Activated CD4-positive, alpha-beta T cell treated with anti-CD3 and anti-CD28 coated beads, Interleukin-2, amount 10 ng/mL, durations not matched to agents 7 days and 5 days (primary cell): ENCODE data around the gene KRT7. TPM values are rescaled to one million over a fixed set of nuclear protein-coding genes. Genes with fewer than 3 reads are reported as not detected.
A peak's percentile ranks its signal among the peaks of the same experiment; 100 is the strongest.

Experiments
- CTCF ChIA-PET: fragments of 350-600 bp; sonication (Branson Sonifier 250); formaldehyde crosslinking; loops from one replicate; lab custom pipeline; 2021; ENCODE audit warnings: antibody characterized with exemption; lab: Charles Lee
- POLR2A ChIA-PET: fragments of 350-600 bp; sonication (Branson Sonifier 250); formaldehyde crosslinking; loops from one replicate; lab custom pipeline; 2021; ENCODE audit warnings: antibody characterized with exemption; lab: Charles Lee
- DNase-seq: peaks from one replicate; pipeline ENCODE4 v3.0.0-alpha.2; 2020
- H3K27ac Mint-ChIP-seq: one replicate; pipeline ENCODE4 v1.8.0; 2021; ENCODE audit warnings: mild to moderate bottlenecking, moderate library complexity, mixed read lengths
- H3K27me3 Mint-ChIP-seq: one replicate; pipeline ENCODE4 v1.8.0; 2021; ENCODE audit warnings: mixed read lengths
- H3K36me3 Mint-ChIP-seq: one replicate; pipeline ENCODE4 v1.8.0; 2021; ENCODE audit warnings: low read depth, mixed read lengths
- H3K4me1 Mint-ChIP-seq: one replicate; pipeline ENCODE4 v1.8.0; 2021; ENCODE audit warnings: mixed read lengths
- H3K4me3 Mint-ChIP-seq: one replicate; pipeline ENCODE4 v1.8.0; 2021; ENCODE audit warnings: mild to moderate bottlenecking, moderate library complexity, mixed read lengths
- H3K9me3 Mint-ChIP-seq: one replicate; pipeline ENCODE4 v1.8.0; 2021; ENCODE audit warnings: mixed read lengths
- total RNA-seq, 2 experiments: library from RNA; stranded (reverse); gene quantifications; one replicate each; pipeline ENCODE4 v1.2.3, GENCODE V29; 2021

KRT7 gene
- total RNA-seq, 2 experiments from 2014 or later = 2.2 to 2.5 TPM

- no peak overlapping the region for H3K27ac Mint-ChIP-seq
- POLR2A ChIA-PET = no interaction called here
- no peak overlapping the region for H3K4me3 Mint-ChIP-seq
- CTCF ChIA-PET = interaction anchor here (0.6 to 0.8 kb wide), 2 partner anchors 13 to 1588 kb away, joined by 3 read pairs; no protein-coding TSS in a partner anchor
- H3K36me3 Mint-ChIP-seq = no peaks in the 10 kb centered on the region
- no peaks in the 10 kb centered on the region for H3K4me1 Mint-ChIP-seq
- no peak for DNase-seq
- no peaks in the 10 kb centered on the region for H3K9me3 Mint-ChIP-seq
- H3K27me3 Mint-ChIP-seq = peaks cover 15% of the 10 kb centered on the region
These were observed 22.7 kb upstream of the KRT7 start for GRCh38 chr12:52210186-52210924.

GRCh38 chr12:52210925-52211650 lies 22.0 kb upstream of the KRT7 start:
- CTCF ChIA-PET = interaction anchor here (0.8 kb wide), 1 partner anchor 12 kb away, joined by 3 read pairs; no protein-coding TSS in a partner anchor
- DNase-seq = no peak
- H3K36me3 Mint-ChIP-seq = no peaks in the 10 kb centered on the region
- no peak overlapping the region for H3K4me3 Mint-ChIP-seq
- POLR2A ChIA-PET = no interaction called here
- no peaks in the 10 kb centered on the region for H3K9me3 Mint-ChIP-seq
- H3K4me1 Mint-ChIP-seq = no peaks in the 10 kb centered on the region
- no peak overlapping the region for H3K27ac Mint-ChIP-seq
- H3K27me3 Mint-ChIP-seq = peaks cover 15% of the 10 kb centered on the region

GRCh38 chr12:52211716-52212585 lies 21.1 kb upstream of the KRT7 start:
- POLR2A ChIA-PET = no interaction called here

GRCh38 chr12:52212701-52213563 lies 20.1 kb upstream of the KRT7 start:
- CTCF ChIA-PET = interaction anchor here (0.7 to 2.3 kb wide), 10 partner anchors 9 to 159 kb away, joined by 3 to 8 read pairs (median 4); partner anchors contain the start of gene KRT7
- POLR2A ChIA-PET = no interaction called here
- Mint-ChIP-seq H3K4me3 (no peak overlapping the region), H3K27ac (peak overlapping the region; percentile 22), H3K4me1 (no peaks in the 10 kb centered on the region), H3K9me3 (no peaks in the 10 kb centered on the region), H3K36me3 (no peaks in the 10 kb centered on the region), H3K27me3 (peaks cover 16% of the 10 kb centered on the region)
- no peak for DNase-seq

More at GRCh38 chr12:52211716-52212585, 21.1 kb upstream of the KRT7 start:
- Mint-ChIP-seq H3K4me1 (no peaks in the 10 kb centered on the region), H3K27ac (no peak overlapping the region), H3K9me3 (no peaks in the 10 kb centered on the region), H3K27me3 (peaks cover 15% of the 10 kb centered on the region), H3K4me3 (no peak overlapping the region), H3K36me3 (no peaks in the 10 kb centered on the region)
- CTCF ChIA-PET = interaction anchor here (2.0 to 2.3 kb wide), 3 partner anchors 10 to 26 kb away, joined by 5 to 8 read pairs (median 6); partner anchors contain the start of gene KRT7
- DNase-seq = no peak

GRCh38 chr12:52213564-52214420 lies 19.3 kb upstream of the KRT7 start:
- H3K4me3 Mint-ChIP-seq = no peak overlapping the region
- ChIA-PET POLR2A (no interaction called here), CTCF (interaction anchor here (0.7 to 2.3 kb wide), 11 partner anchors 8 to 265 kb away, joined by 3 to 8 read pairs (median 4); partner anchors contain the start of gene KRT7)
- no peaks in the 10 kb centered on the region for H3K9me3 Mint-ChIP-seq
- H3K4me1 Mint-ChIP-seq = no peaks in the 10 kb centered on the region
- peaks cover 14% of the 10 kb centered on the region for H3K27me3 Mint-ChIP-seq
- DNase-seq = peak; percentile 67
- H3K27ac Mint-ChIP-seq = peak overlapping the region; percentile 22
- H3K36me3 Mint-ChIP-seq = no peaks in the 10 kb centered on the region

GRCh38 chr12:52214421-52214802 lies 18.6 kb upstream of the KRT7 start:
- H3K36me3 Mint-ChIP-seq = no peaks in the 10 kb centered on the region
- POLR2A ChIA-PET = no interaction called here
- peaks cover 14% of the 10 kb centered on the region for H3K27me3 Mint-ChIP-seq
- CTCF ChIA-PET = interaction anchor here (0.9 to 2.1 kb wide), 2 partner anchors 24 to 265 kb away, joined by 3 to 6 read pairs; no protein-coding TSS in a partner anchor
- DNase-seq = no peak
- no peaks in the 10 kb centered on the region for H3K4me1 Mint-ChIP-seq
- no peaks in the 10 kb centered on the region for H3K9me3 Mint-ChIP-seq
- H3K4me3 Mint-ChIP-seq = no peak overlapping the region
- no peak overlapping the region for H3K27ac Mint-ChIP-seq

GRCh38 chr12:52215587-52216031 lies 17.4 kb upstream of the KRT7 start:
- Mint-ChIP-seq H3K9me3 (no peaks in the 10 kb centered on the region), H3K27me3 (peaks cover 15% of the 10 kb centered on the region), H3K36me3 (no peaks in the 10 kb centered on the region), H3K27ac (no peak overlapping the region), H3K4me1 (no peaks in the 10 kb centered on the region), H3K4me3 (no peak overlapping the region)
- ChIA-PET CTCF (interaction anchor here (1.2 kb wide), 1 partner anchor 15 kb away, joined by 3 read pairs; no protein-coding TSS in a partner anchor), POLR2A (no interaction called here)
- no peak for DNase-seq

GRCh38 chr12:52216100-52216499 lies 16.9 kb upstream of the KRT7 start:
- no peaks in the 10 kb centered on the region for H3K4me1 Mint-ChIP-seq
- POLR2A ChIA-PET = no interaction called here
- DNase-seq = no peak
- H3K9me3 Mint-ChIP-seq = no peaks in the 10 kb centered on the region
- no peaks in the 10 kb centered on the region for H3K36me3 Mint-ChIP-seq
- no peak overlapping the region for H3K4me3 Mint-ChIP-seq
- CTCF ChIA-PET = interaction anchor here (1.2 kb wide), 1 partner anchor 16 kb away, joined by 3 read pairs; no protein-coding TSS in a partner anchor
- peak overlapping the region; percentile 34 for H3K27ac Mint-ChIP-seq
- H3K27me3 Mint-ChIP-seq = peaks cover 17% of the 10 kb centered on the region

- CTCF ChIA-PET = interaction anchor here (1.2 kb wide), 1 partner anchor 17 kb away, joined by 3 read pairs; no protein-coding TSS in a partner anchor
- peaks cover 19% of the 10 kb centered on the region for H3K27me3 Mint-ChIP-seq
- no peaks in the 10 kb centered on the region for H3K9me3 Mint-ChIP-seq
- no peak for DNase-seq
- POLR2A ChIA-PET = no interaction called here
- peaks cover 2% of the 10 kb centered on the region for H3K4me1 Mint-ChIP-seq
- H3K4me3 Mint-ChIP-seq = no peak overlapping the region
- H3K27ac Mint-ChIP-seq = no peak overlapping the region
- H3K36me3 Mint-ChIP-seq = no peaks in the 10 kb centered on the region
These were observed 16.2 kb upstream of the KRT7 start for GRCh38 chr12:52216807-52217206.

GRCh38 chr12:52217223-52217622 lies 15.8 kb upstream of the KRT7 start:
- no peak for DNase-seq
- POLR2A ChIA-PET = no interaction called here
- peaks cover 6% of the 10 kb centered on the region for H3K4me1 Mint-ChIP-seq
- H3K27ac Mint-ChIP-seq = no peak overlapping the region
- CTCF ChIA-PET = no interaction called here
- H3K9me3 Mint-ChIP-seq = no peaks in the 10 kb centered on the region
- no peak overlapping the region for H3K4me3 Mint-ChIP-seq
- peaks cover 23% of the 10 kb centered on the region for H3K27me3 Mint-ChIP-seq
- H3K36me3 Mint-ChIP-seq = no peaks in the 10 kb centered on the region

GRCh38 chr12:52218001-52218400 lies 15.0 kb upstream of the KRT7 start:
- H3K9me3 Mint-ChIP-seq = no peaks in the 10 kb centered on the region
- peaks cover 7% of the 10 kb centered on the region for H3K4me1 Mint-ChIP-seq
- ChIA-PET CTCF (no interaction called here), POLR2A (no interaction called here)
- no peak overlapping the region for H3K4me3 Mint-ChIP-seq
- no peak for DNase-seq
- no peak overlapping the region for H3K27ac Mint-ChIP-seq
- no peaks in the 10 kb centered on the region for H3K36me3 Mint-ChIP-seq
- peaks cover 25% of the 10 kb centered on the region for H3K27me3 Mint-ChIP-seq
